Effector memory CD4-positive, alpha-beta T cell (primary cell): ENCODE results near the gene L3MBTL4.

Experiments
- DNase-seq, 3 donors: peaks; one replicate each; pipeline ENCODE4 v3.0.0-alpha.2; 2020
- H3K27ac ChIP-seq: 2 replicates; pipeline ENCODE4 v1.7.0; 2013; ENCODE audit warnings: mild to moderate bottlenecking, low read length, moderate library complexity; ENCODE audit not compliant: insufficient read depth, poor library complexity, severe bottlenecking
- H3K27me3 ChIP-seq: replicated peaks from 2 replicates; pipeline ENCODE4 v1.7.0; 2013; ENCODE audit warnings: mild to moderate bottlenecking, low read length; ENCODE audit not compliant: insufficient read depth, control insufficient read depth, poor library complexity, severe bottlenecking
- H3K36me3 ChIP-seq: 2 replicates; pipeline ENCODE4 v1.7.0; 2013; ENCODE audit warnings: mild to moderate bottlenecking, low read length, moderate library complexity; ENCODE audit not compliant: control insufficient read depth, insufficient read depth
- H3K4me1 ChIP-seq: 2 replicates; pipeline ENCODE4 v1.7.0; 2013; ENCODE audit warnings: low read length, mild to moderate bottlenecking; ENCODE audit not compliant: control insufficient read depth, insufficient read depth, poor library complexity, severe bottlenecking
- H3K4me3 ChIP-seq: 2 replicates; pipeline ENCODE4 v1.7.0; 2013; ENCODE audit warnings: low read length, low read depth, mild to moderate bottlenecking; ENCODE audit not compliant: insufficient read depth, poor library complexity, severe bottlenecking
- H3K9me3 ChIP-seq: 2 replicates; pipeline ENCODE4 v1.7.0; 2013; ENCODE audit warnings: mild to moderate bottlenecking, low read length, moderate library complexity; ENCODE audit not compliant: control insufficient read depth

L3MBTL4 gene

DNA sequence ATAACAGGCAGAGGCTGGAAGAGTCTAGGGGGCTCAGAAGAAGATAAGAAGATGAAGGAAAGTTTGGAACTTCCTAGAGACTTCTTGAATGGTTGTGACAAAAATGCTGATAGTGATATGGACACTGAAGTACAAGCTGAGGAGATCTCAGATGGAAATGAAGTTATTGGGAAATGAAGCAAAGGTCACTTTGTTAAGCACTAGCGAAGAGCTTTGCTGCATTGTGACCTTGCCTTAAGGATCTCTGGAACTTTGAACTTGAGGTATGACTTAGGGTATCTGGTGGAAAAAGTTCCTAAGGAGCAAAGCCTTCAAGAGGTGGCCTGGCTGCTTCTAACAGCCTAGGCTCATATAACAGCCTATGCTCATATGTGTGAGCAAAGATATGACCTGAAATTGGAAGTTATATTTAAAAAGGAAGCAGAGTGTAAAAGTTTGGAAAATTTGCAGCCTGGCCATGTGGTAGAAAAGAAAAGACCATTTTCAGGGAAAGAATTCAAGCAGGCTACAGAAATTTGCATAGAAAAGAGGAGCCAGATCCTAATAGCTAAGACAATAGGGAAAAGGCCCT, 91.3 kb downstream of the L3MBTL4 start:
- no peak for DNase-seq
- Histone ChIP-seq H3K4me1 (no peaks in the 10 kb centered on the region), H3K27me3 (no peaks in the 10 kb centered on the region), H3K36me3 (no peaks in the 10 kb centered on the region), H3K9me3 (no peaks in the 10 kb centered on the region), H3K4me3 (no peak overlapping the region), H3K27ac (no peak overlapping the region)

DNA sequence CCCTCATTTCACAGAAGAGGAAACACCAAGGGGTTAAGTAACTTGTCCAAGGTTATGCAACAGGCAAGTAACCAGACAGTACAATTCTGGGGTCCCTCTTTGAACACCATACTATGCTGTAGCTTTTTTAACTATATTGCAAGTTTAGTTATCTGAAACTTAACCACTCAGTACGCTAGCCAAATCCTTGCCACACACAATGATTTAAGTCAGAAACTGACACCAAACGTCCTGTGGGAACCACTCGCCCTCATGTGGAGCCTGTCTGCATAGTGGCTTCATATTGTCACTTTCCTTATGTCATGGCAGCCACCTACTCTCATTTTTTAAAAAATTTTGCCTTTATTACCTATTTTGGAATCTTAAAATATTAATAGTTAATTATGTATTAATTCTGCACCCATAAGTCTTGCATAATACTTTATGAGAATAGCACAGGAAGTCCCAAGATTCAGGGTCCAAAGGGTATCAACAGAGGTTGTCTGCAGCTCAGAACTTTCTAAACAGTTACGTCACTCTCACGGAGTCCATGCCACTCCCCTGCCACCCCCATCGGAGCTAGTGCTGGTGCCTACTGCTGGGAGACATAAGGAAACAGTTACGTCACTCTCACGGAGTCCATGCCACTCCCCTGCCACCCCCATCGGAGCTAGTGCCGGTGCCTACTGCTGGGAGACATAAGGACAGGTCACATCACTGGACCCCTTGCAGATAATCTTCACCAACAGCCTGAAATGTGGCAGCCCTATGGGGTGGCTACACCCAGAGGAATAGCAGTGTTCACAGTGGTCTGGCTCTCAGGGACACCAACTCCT, 99.0 kb downstream of the L3MBTL4 start:
- H3K36me3 ChIP-seq, result no peaks in the 10 kb centered on the region
- H3K27ac ChIP-seq, result no peak overlapping the region
- no peaks in the 10 kb centered on the region for H3K4me1 ChIP-seq
- H3K4me3 ChIP-seq, result no peak overlapping the region
- no peak for DNase-seq
- no peaks in the 10 kb centered on the region for H3K27me3 ChIP-seq
- H3K9me3 ChIP-seq, result no peaks in the 10 kb centered on the region

DNA sequence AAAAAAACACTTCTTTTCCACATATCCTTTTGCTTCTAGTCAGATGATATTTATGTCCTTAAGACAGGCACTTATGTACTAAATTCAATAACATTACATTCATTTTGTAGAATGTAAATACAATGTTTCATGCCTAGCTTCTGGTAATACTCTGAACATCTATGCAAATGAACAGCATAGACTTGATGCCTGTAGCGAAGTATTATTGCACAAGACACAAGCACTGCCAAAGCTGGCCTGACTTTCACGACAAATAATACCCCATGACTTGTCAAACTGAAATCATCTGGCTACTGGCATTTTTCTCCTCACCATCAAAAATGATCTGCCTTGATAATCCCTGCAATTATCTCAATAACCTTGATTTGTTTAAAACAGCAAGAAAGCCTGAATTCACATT, 101.3 kb downstream of the L3MBTL4 start:
- no peaks in the 10 kb centered on the region for H3K9me3 ChIP-seq
- no peak overlapping the region for H3K4me3 ChIP-seq
- DNase-seq, result no peak
- no peaks in the 10 kb centered on the region for H3K36me3 ChIP-seq
- H3K27me3 ChIP-seq, result no peaks in the 10 kb centered on the region
- no peak overlapping the region for H3K27ac ChIP-seq
- no peaks in the 10 kb centered on the region for H3K4me1 ChIP-seq

DNA sequence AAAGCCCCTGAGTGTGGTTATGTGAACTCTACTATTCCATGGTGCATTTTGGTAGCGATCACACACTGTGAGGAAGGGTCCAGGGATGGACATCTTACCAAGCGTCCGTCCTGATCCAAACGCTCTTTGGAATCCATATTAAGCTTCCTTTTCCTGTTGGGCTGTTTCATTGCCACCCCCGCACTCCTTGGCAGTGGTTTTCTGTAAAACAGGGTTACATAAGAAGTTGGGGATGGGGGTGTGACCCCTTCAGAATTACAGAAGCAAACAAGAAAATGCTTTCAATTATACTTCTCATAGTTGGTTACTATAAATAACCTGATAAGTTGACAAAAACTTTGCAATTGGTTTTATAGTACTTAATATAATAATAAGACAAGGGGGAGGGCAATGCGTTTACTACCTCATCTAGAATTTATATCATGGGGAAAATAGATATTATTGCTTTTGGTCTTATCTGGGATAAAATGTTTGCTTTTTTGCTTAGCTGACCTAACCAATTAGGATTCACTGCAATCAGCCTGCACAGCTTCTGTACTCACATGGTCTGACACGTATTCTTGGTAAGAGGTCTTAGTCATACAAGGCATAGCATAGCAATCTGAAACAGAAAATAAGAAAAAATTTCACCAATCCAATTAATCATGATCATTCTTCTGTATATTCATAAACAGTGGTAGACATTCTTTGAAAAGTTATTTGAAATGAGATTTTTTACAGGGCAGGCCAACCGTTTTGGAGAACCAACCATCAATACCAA, 103.1 kb downstream of the L3MBTL4 start:
- Histone ChIP-seq H3K4me3 (no peak overlapping the region), H3K27ac (no peak overlapping the region), H3K36me3 (no peaks in the 10 kb centered on the region), H3K4me1 (no peaks in the 10 kb centered on the region), H3K9me3 (no peaks in the 10 kb centered on the region), H3K27me3 (no peaks in the 10 kb centered on the region)
- DNase-seq, result no peak

DNA sequence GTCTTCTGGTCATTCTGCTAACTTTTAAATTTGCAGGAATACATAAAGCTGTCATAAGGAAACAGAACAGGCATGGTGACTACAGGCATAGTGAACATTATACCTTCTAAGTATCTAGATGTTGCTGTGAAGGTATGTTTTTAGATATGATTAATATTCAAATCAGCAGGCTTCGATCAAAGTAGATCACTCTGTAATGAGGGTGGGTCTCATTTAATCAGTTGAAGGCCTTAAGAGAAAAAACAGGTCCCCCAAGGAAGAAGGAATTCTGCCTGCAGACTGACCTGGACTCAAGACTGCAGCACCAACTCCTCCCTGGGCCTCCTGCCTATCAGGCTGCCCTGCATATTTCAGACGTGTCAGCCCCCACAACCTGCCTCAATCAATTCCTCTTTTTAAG, 104.0 kb downstream of the L3MBTL4 start:
- Histone ChIP-seq H3K4me1 (no peaks in the 10 kb centered on the region), H3K36me3 (no peaks in the 10 kb centered on the region), H3K9me3 (no peaks in the 10 kb centered on the region), H3K4me3 (no peak overlapping the region), H3K27me3 (no peaks in the 10 kb centered on the region), H3K27ac (no peak overlapping the region)
- no peak for DNase-seq

DNA sequence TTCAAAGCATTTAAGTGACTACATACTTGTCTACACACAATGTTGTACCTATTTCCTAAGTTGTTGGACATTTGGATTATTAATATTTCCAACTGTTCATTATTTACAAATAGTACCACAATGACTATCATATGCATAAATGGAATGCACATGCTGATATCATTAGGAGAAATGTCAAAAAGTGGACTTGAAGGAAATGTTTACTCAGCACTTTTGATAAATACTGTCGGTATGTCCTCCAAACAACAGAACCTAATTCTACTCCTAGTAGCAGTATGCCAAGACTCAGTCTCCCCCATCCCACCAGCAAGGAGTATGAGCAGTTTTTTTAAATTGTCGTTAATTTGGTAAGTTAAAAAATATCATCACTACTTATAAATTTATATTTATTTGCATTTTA, 116.8 kb downstream of the L3MBTL4 start:
- Histone ChIP-seq H3K27ac (no peak overlapping the region), H3K4me3 (no peak overlapping the region), H3K36me3 (no peaks in the 10 kb centered on the region), H3K4me1 (no peaks in the 10 kb centered on the region), H3K9me3 (no peaks in the 10 kb centered on the region), H3K27me3 (no peaks in the 10 kb centered on the region)
- no peak for DNase-seq

DNA sequence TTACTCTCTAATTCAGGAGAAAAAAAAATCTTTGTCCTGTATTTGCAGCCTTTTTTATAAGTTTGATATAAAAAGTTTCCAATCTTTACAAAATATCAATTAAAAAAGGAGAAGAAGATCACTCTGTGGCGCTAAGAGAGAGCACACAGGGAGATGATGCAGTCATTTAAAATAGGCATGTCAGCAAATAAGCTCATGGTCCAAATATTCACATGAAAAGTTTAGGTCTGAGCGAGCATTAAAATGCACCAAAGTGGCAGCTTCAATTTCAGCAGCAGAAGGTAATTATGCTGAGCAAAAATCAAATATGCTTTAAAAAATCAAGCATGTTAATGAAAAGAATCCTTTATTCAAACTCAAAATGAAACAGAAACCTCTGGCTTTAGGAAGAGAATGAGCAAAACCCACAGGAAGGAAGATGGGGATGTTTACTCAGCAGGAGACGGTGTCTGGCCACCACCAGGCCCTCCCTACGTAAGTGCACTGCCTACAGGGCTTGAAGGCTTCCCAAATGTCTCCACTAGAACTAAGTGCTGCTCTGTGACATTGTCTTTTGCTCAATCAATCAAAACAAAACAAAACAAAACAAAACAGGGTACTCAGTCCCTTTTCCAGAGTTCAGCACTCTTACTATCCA, 120.4 kb downstream of the L3MBTL4 start:
- DNase-seq, result no peak
- no peak overlapping the region for H3K4me3 ChIP-seq
- no peaks in the 10 kb centered on the region for H3K9me3 ChIP-seq
- no peaks in the 10 kb centered on the region for H3K4me1 ChIP-seq
- no peaks in the 10 kb centered on the region for H3K27me3 ChIP-seq
- no peaks in the 10 kb centered on the region for H3K36me3 ChIP-seq
- H3K27ac ChIP-seq, result no peak overlapping the region

DNA sequence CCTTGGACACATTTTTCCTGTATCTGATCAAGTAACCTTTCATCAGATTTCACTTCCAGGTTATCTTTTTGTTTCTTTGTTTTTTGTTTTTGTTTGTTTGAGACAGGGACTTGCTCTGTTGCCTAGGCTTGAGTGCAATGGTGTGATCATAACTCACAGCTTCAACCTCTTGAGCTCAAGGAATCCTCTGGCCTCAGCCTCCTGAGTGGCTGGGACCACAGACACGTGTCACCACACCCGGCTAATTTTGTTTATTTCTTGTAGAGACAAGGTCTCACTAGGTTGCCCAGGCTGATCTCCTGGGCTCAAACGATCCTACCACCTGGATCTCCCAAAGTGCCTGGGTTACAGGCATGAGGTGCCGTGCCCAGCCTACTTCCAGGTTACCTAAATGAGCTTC, 124.9 kb downstream of the L3MBTL4 start:
- no peaks in the 10 kb centered on the region for H3K4me1 ChIP-seq
- H3K36me3 ChIP-seq, result no peaks in the 10 kb centered on the region
- no peaks in the 10 kb centered on the region for H3K9me3 ChIP-seq
- no peaks in the 10 kb centered on the region for H3K27me3 ChIP-seq
- H3K4me3 ChIP-seq, result no peak overlapping the region
- DNase-seq, result no peak
- no peak overlapping the region for H3K27ac ChIP-seq

DNA sequence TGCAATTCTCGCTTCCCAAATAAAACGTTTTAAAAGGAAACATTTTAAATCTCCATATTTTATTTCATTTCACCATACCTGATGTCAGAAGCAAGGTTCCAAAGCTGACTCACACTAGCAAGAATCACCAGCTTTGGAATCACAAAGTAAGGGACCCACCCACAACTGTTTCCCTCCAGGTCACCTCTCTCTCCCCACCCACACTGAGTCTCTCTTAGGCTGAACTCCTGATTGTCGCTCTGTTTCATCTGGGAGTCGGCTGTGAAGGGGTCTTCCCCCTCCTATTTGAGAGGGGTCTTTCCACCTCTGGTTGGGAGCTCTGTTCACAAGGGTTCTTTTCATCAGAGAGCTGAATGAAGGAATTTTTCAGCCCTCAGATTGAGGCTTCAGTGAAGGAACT, 128.1 kb downstream of the L3MBTL4 start:
- Histone ChIP-seq H3K27ac (no peak overlapping the region), H3K4me1 (no peaks in the 10 kb centered on the region), H3K36me3 (no peaks in the 10 kb centered on the region), H3K4me3 (no peak overlapping the region), H3K9me3 (no peaks in the 10 kb centered on the region), H3K27me3 (no peaks in the 10 kb centered on the region)
- DNase-seq, result no peak

DNA sequence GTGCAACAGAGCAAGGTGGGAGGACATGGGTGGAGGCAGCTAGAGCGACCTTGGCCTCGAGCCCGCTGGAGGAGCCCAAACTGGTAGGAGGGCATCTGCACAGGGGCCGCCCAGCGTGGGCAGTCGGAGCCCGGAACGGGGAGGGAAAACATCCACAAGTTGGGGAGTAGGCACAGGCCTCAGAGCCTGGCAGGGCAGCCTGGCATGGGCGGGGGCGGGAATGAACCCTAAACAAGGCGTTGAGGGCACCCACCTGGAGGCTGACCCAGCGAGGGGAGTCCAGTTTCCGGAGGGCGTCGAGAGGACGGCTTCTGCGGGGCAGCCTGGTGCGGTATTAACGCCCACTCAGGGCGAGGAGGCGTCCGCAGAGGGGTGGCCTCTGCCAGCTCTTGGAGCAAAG, 129.9 kb downstream of the L3MBTL4 start:
- DNase-seq, result no peak
- H3K9me3 ChIP-seq, result no peaks in the 10 kb centered on the region
- H3K27me3 ChIP-seq, result no peaks in the 10 kb centered on the region
- H3K4me1 ChIP-seq, result no peaks in the 10 kb centered on the region
- H3K27ac ChIP-seq, result no peak overlapping the region
- H3K36me3 ChIP-seq, result no peaks in the 10 kb centered on the region
- no peak overlapping the region for H3K4me3 ChIP-seq
